HEK293T (cell line): ENCODE results near the gene FCHO2.

Experiments
- BHLHE40 ChIP-seq: fragments of 450-650 bp; IDR thresholded peaks from 2 replicates; pipeline ENCODE4 v1.6.1; 2016; ENCODE audit warnings: mild to moderate bottlenecking, moderate library complexity, borderline replicate concordance
- CTBP1 ChIP-seq: fragments of 450-650 bp; IDR thresholded peaks from 2 replicates; pipeline ENCODE4 v1.6.1; 2016; ENCODE audit warnings: borderline replicate concordance
- ELF4 ChIP-seq: fragments of 450-650 bp; IDR thresholded peaks from 2 replicates; pipeline ENCODE4 v1.6.1; 2017; ENCODE audit warnings: antibody characterized with exemption
- FOXA1 ChIP-seq: fragments of 450-650 bp; IDR thresholded peaks from 2 replicates; pipeline ENCODE4 v1.6.1; 2016; ENCODE audit warnings: mild to moderate bottlenecking
- FOXM1 ChIP-seq: fragments of 450-650 bp; IDR thresholded peaks from 2 replicates; pipeline ENCODE4 v1.6.1; 2017; ENCODE audit warnings: mild to moderate bottlenecking, borderline replicate concordance
- L3MBTL2 ChIP-seq: fragments of 450-650 bp; conservative IDR thresholded peaks from 2 replicates; pipeline ENCODE4 v1.6.1; 2016; ENCODE audit warnings: mild to moderate bottlenecking
- NFRKB ChIP-seq: fragments of 450-650 bp; IDR thresholded peaks from 2 replicates; pipeline ENCODE4 v1.6.1; 2016; ENCODE audit warnings: mild to moderate bottlenecking, moderate library complexity
- SP1 ChIP-seq: fragments of 450-650 bp; IDR thresholded peaks from 2 replicates; pipeline ENCODE4 v1.6.1; 2017
- SUZ12 ChIP-seq: fragments of 450-650 bp; IDR thresholded peaks from 2 replicates; pipeline ENCODE4 v1.6.1; 2016; ENCODE audit warnings: mild to moderate bottlenecking
- TARDBP ChIP-seq: fragments of 450-650 bp; IDR thresholded peaks from 2 replicates; pipeline ENCODE4 v1.6.1; 2016
- TF ChIP-seq, protein P1 (sequence below): fragments of 450-650 bp; IDR thresholded peaks from 2 replicates; pipeline ENCODE4 v1.6.1; 2016

DNA sequence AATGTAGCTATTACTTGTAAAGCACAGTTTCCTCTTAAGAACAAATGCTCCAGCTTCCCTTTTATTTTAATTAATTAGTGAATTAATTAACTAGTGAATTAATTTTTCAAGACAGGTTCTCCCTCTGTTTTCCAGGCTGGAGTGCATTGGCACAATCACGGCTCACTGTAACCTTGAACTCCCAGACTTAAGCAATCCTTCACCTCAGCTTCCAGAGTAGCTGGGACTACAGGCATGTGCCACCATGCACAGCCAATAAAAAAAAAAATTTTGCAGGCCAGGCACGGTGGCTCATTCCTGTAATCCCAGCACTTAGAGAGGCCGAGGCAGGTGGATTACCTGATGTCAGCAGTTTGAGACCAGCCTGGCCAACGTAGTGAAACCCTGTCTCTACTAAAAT, 44.1 kb downstream of the FCHO2 start:
- TF ChIP-seq TARDBP = no peak
- TF ChIP-seq SUZ12 = no peak
- no peak for TF ChIP-seq FOXA1
- TF ChIP-seq, protein P1, sequence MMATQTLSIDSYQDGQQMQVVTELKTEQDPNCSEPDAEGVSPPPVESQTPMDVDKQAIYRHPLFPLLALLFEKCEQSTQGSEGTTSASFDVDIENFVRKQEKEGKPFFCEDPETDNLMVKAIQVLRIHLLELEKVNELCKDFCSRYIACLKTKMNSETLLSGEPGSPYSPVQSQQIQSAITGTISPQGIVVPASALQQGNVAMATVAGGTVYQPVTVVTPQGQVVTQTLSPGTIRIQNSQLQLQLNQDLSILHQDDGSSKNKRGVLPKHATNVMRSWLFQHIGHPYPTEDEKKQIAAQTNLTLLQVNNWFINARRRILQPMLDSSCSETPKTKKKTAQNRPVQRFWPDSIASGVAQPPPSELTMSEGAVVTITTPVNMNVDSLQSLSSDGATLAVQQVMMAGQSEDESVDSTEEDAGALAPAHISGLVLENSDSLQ = no peak
- no peak for TF ChIP-seq L3MBTL2
- no peak for TF ChIP-seq ELF4
- TF ChIP-seq FOXM1 = no peak
- no peak for TF ChIP-seq CTBP1
- TF ChIP-seq BHLHE40 = no peak
- no peak for TF ChIP-seq NFRKB
- TF ChIP-seq SP1 = no peak
